ENCODE results near the gene AATK. TPM values are rescaled to one million over a fixed set of nuclear protein-coding genes. Genes with fewer than 3 reads are reported as not detected.

The AATK gene
- total and polyA plus RNA-seq, 2 experiments from 2014 or later, result 1.1 to 5.0 TPM

GRCh38 chr17:81091154-81091553 lies 74.9 kb downstream of the AATK start:
- H3K27ac ChIP-seq (ENCODE audit: low read depth), result no peak overlapping the region
- Mint-ChIP-seq H3K27me3 (ENCODE audit: insufficient read depth, low read depth, poor library complexity) (peaks cover 21% of the 10 kb centered on the region), H3K4me3 (no peak overlapping the region), H3K4me1 (peaks cover 27% of the 10 kb centered on the region), H3K9me3 (no peaks in the 10 kb centered on the region), H3K27ac (no peak overlapping the region), H3K36me3 (ENCODE audit: low read depth) (no peaks in the 10 kb centered on the region; the same call in 2 of the 3 replicates)
- H3K4me3 ChIP-seq, result no peak overlapping the region
- H4K20me1 ChIP-seq (replicated peaks; ENCODE audit: insufficient read depth), result no peaks in the 10 kb centered on the region
- ATAC-seq (peak; percentile 16; the same call in 2 of the 3 replicates), DNase-seq (ENCODE audit: low spot score) (no peak)
- H3F3A ChIP-seq (replicated peaks; ENCODE audit: low read depth), result 0 out of 2 replicates have a peak, but pooled peaks cover 4% of the 10 kb centered on the region
- H3K4me2 ChIP-seq, result no peak overlapping the region
- H3K4me1 ChIP-seq (ENCODE audit: insufficient read depth), result peaks cover 6% of the 10 kb centered on the region; the same call in 1 of the 2 replicates
- H3K9me2 ChIP-seq (ENCODE audit: insufficient read depth), result no peaks in the 10 kb centered on the region
- no peak overlapping the region for H2AFZ ChIP-seq
- H3K79me2 ChIP-seq (replicated peaks; ENCODE audit: insufficient read depth), result no peaks in the 10 kb centered on the region
- H3K36me3 ChIP-seq (ENCODE audit: insufficient read depth), result no peaks in the 10 kb centered on the region
- H3K27me3 ChIP-seq (ENCODE audit: insufficient read depth), result no peaks in the 10 kb centered on the region
- no peak for TF ChIP-seq CTCF (conservative IDR thresholded peaks at IDR 0.05; ENCODE audit: low read depth in 2 of 2)
- no peak for TF ChIP-seq STAT1 (IDR thresholded peaks at IDR 0.05; ENCODE audit: unreplicated experiment)
- TF ChIP-seq EZH2phosphoT487 (IDR thresholded peaks at IDR 0.05; ENCODE audit: unreplicated experiment), result no peak
- no peak for TF ChIP-seq ETS1 (IDR thresholded peaks at IDR 0.05)
- no peak for TF ChIP-seq NANOG (IDR thresholded peaks at IDR 0.05; ENCODE audit: borderline replicate concordance)
- no peak for TF ChIP-seq CREB1 (CRISPR knock-in tag; IDR thresholded peaks at IDR 0.05; ENCODE audit: low read depth)
- TF ChIP-seq ZNF114 (CRISPR knock-in tag; IDR thresholded peaks at IDR 0.05), result no peak
- TF ChIP-seq POLR2AphosphoS5 (IDR thresholded peaks at IDR 0.05; ENCODE audit: low read depth), result no peak
- TF ChIP-seq JUNB (IDR thresholded peaks at IDR 0.05; ENCODE audit: unreplicated experiment), result no peak
- TF ChIP-seq EZH2 (IDR thresholded peaks at IDR 0.05; ENCODE audit: low read depth, unreplicated experiment), result no peak
- no peak for TF ChIP-seq REST (IDR thresholded peaks at IDR 0.05; ENCODE audit: unreplicated experiment)
- no peak for TF ChIP-seq ZNF331 (CRISPR knock-in tag; IDR thresholded peaks at IDR 0.05; ENCODE audit: low read depth)
- TF ChIP-seq ZNF462 (CRISPR knock-in tag; IDR thresholded peaks at IDR 0.05), result no peak

Data from GM23338 (cell line).